C4-2B (cell line): Measurements from ENCODE around the gene KLHDC4.
A peak's percentile ranks its signal among the peaks of the same experiment; 100 is the strongest.

Experiments used
- H3K27ac ChIP-seq: fragments of 450-650 bp; 2 replicates; pipeline ENCODE4 v1.5.1; 2017
- ZFX ChIP-seq: fragments of 450-650 bp; IDR thresholded peaks from 2 replicates; pipeline ENCODE4 v1.6.1; 2017
- TF ChIP-seq, protein P1 (sequence below): fragments of 450-650 bp; conservative IDR thresholded peaks from 2 replicates; pipeline ENCODE4 v1.5.1; 2017; ENCODE audit warnings: mild to moderate bottlenecking

Gene KLHDC4

DNA sequence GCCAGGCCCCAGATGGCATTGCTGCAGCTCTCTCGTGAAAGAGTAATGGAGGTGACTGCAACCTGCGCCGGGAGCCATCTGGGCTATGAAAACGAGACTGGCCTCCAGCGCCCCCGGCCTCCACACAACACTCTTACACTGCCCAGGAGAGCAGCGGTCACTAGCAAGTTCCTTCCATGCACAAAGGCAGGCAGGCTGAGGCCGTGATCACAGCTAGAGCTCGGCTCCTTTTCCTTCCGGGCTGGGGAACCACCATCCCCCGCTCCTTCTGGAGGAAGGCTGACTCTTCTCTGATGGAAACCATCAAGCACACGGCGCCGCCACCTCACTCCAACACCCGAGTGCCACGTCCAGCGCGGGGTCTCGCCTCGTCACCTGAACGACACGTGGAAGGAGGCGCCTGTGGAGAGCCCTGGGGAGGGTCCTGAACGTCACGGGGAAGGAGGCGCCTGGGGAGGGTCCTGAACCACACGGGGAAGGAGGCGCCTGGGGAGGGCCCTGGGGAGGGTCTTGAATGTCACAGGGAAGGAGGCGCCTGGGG lies 61.9 kb downstream of the KLHDC4 start:
- TF ChIP-seq ZFX = no peak

GRCh38 chr16:87703071-87703470 lies 62.7 kb downstream of the KLHDC4 start:
- TF ChIP-seq, protein P1, sequence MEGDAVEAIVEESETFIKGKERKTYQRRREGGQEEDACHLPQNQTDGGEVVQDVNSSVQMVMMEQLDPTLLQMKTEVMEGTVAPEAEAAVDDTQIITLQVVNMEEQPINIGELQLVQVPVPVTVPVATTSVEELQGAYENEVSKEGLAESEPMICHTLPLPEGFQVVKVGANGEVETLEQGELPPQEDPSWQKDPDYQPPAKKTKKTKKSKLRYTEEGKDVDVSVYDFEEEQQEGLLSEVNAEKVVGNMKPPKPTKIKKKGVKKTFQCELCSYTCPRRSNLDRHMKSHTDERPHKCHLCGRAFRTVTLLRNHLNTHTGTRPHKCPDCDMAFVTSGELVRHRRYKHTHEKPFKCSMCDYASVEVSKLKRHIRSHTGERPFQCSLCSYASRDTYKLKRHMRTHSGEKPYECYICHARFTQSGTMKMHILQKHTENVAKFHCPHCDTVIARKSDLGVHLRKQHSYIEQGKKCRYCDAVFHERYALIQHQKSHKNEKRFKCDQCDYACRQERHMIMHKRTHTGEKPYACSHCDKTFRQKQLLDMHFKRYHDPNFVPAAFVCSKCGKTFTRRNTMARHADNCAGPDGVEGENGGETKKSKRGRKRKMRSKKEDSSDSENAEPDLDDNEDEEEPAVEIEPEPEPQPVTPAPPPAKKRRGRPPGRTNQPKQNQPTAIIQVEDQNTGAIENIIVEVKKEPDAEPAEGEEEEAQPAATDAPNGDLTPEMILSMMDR = no peak
- no peak for TF ChIP-seq ZFX
- no peak overlapping the region for H3K27ac ChIP-seq

More for the DNA sequence above, 61.9 kb downstream of the KLHDC4 start:
- no peak overlapping the region for H3K27ac ChIP-seq

DNA sequence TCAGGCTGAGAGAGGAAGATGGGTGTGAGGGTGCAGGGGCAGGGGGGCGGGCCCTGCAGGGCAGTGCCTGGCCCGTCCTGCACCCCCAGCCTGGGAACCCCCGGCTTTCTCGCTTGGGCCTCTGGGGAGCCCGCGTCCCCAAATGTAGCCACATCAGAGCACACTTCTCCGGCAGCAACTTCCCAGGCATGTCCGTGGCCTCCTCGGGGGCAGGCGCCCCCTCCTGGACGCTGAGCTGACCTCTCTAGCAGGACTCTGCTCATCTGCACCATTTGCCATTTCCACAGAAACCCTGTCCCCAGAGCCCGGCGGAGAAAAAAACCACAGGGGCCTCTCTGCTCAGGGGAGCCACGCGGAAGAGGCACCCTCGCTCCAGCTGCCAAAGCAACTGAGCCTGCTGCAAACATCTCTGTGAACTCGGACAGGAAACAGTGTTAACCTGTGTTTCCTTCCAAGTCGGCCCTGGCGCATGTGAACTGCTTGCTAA lies 63.4 kb downstream of the KLHDC4 start:
- TF ChIP-seq, protein P1 = peak; percentile 60
- TF ChIP-seq ZFX = no peak
- no peak overlapping the region for H3K27ac ChIP-seq

GRCh38 chr16:87701505-87701921 lies 64.3 kb downstream of the KLHDC4 start:
- no peak for TF ChIP-seq ZFX
- TF ChIP-seq, protein P1 = no peak
- no peak overlapping the region for H3K27ac ChIP-seq

- TF ChIP-seq, protein P1 = no peak
- TF ChIP-seq ZFX = no peak
- no peak overlapping the region for H3K27ac ChIP-seq
These were observed 64.7 kb downstream of the KLHDC4 start for GRCh38 chr16:87701078-87701460.

- TF ChIP-seq, protein P1 = no peak
- no peak for TF ChIP-seq ZFX
- H3K27ac ChIP-seq = no peak overlapping the region
These were observed 65.2 kb downstream of the KLHDC4 start for GRCh38 chr16:87700406-87701077.

GRCh38 chr16:87698676-87699199 lies 67.0 kb downstream of the KLHDC4 start:
- H3K27ac ChIP-seq = no peak overlapping the region
- TF ChIP-seq, protein P1 = no peak
- TF ChIP-seq ZFX = no peak

DNA sequence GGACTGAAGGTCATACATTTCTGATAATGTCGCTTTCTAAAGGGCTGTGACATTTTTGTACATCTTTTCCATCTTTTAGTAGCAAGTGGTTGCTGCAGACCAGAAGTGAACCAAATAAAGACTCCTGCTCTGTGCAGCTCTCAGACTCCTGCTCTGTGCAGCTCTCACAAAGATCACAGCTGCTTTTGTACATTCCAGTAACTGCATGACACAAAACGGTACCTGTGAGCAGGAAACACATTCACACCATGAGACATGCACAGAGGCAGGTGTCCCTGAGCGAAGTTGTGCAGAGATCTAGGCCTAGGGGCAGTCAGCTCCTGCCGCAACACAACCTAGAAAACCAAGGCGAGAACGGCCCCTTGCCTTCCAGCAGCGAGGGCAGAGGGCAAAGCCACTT lies 67.5 kb downstream of the KLHDC4 start:
- TF ChIP-seq ZFX = no peak
- TF ChIP-seq, protein P1 = no peak
- no peak overlapping the region for H3K27ac ChIP-seq
